K562 (cell line): ENCODE data around the gene PLEKHN1. TPM values are rescaled to one million over a fixed set of nuclear protein-coding genes. Genes with fewer than 3 reads are reported as not detected.
A peak's percentile ranks its signal among the peaks of the same experiment; 100 is the strongest.

Source experiments
- MTA1 ChIP-seq: fragments of 450-650 bp; IDR thresholded peaks from 2 replicates; pipeline ENCODE4 v1.6.1; 2017; ENCODE audit warnings: borderline replicate concordance
- NCOA1 ChIP-seq: fragments of 450-650 bp; IDR thresholded peaks from 2 replicates; pipeline ENCODE4 v1.6.1; 2016; ENCODE audit warnings: low read depth
- NCOA4 ChIP-seq: fragments of 450-650 bp; IDR thresholded peaks from 2 replicates; pipeline ENCODE4 v1.6.1; 2018; ENCODE audit warnings: mild to moderate bottlenecking; ENCODE audit not compliant: partially characterized antibody
- NEUROD1 ChIP-seq: fragments of 150-350 bp; IDR thresholded peaks from 2 replicates; pipeline ENCODE4 v1.6.1; 2014; ENCODE audit warnings: borderline replicate concordance, low read length, low read depth; ENCODE audit not compliant: partially characterized antibody
- RBM17 ChIP-seq: fragments of 200-400 bp; formaldehyde crosslinking; IDR thresholded peaks from 2 replicates; pipeline ENCODE4 v1.6.1; 2017; ENCODE audit warnings: low read depth, mild to moderate bottlenecking, low read length, borderline replicate concordance
- RCOR1 ChIP-seq, 2 experiments: IDR thresholded peaks; 2 replicates each; pipeline ENCODE4 v1.6.1; 2012; ENCODE audit warnings: low read depth in 2 of 2, low read length in 2 of 2, borderline replicate concordance in 1 of 2, improper control_type of control experiment in 1 of 2
- SRF ChIP-seq, 2 experiments: fragments of 250-450, 450-650 bp in 1 of 2; sonication (Bioruptor Pico) in 1 of 2; sonication (generic) in 1 of 2; formaldehyde crosslinking; IDR thresholded peaks; 2 replicates each; pipeline versions ENCODE4 v1.5.0 to v1.5.1; 2020 to 2022; ENCODE audit warnings: mild to moderate bottlenecking in 1 of 2, missing genetic modification reagents in 1 of 2
- TAL1 ChIP-seq: fragments of 450-650 bp; IDR thresholded peaks from 2 replicates; pipeline ENCODE4 v1.6.1; 2016; ENCODE audit warnings: mild to moderate bottlenecking
- TRIM28 ChIP-seq: fragments of 450-650 bp; IDR thresholded peaks from 2 replicates; pipeline ENCODE4 v1.6.1; 2017
- ZNF212 ChIP-seq: fragments of 450-650 bp; formaldehyde crosslinking; IDR thresholded peaks from 2 replicates; pipeline ENCODE4 v1.4.0; 2020; ENCODE audit warnings: mild to moderate bottlenecking
- ZNF398 ChIP-seq: fragments of 250-450 bp; sonication (Bioruptor Pico); IDR thresholded peaks from 2 replicates; pipeline ENCODE4 v1.8.0; 2021; ENCODE audit warnings: moderate library complexity, mild to moderate bottlenecking, inconsistent platforms
- polyA plus RNA-seq, 8 experiments: library from polyadenylated mRNA; depleted of rRNA in 4 of 8; stranded (reverse) in 5 of 8; unstranded in 3 of 8; fragments of >200 nt; fragmentation: Nextera tagmentation in 2 of 8; fragmentation: Illumina TruSeq in 1 of 8; extraction: Ambion mirVana in 2 of 8; extraction: Trizol in 1 of 8; gene quantifications; 2 replicates each; pipeline versions ENCODE4 v1.2.1 to v1.2.3, GENCODE V29; 2011 to 2014; ENCODE audit warnings: inconsistent platforms in 1 of 8, missing spikeins in 1 of 8
- total RNA-seq, 7 experiments: library from RNA; depleted of rRNA in 6 of 7; stranded (reverse); fragments of >200 nt in 6 of 7; fragmentation: Illumina TruSeq in 2 of 7; extraction: Trizol in 2 of 7; gene quantifications; 2 replicates each; pipeline versions ENCODE4 v1.2.1 to v1.2.3, GENCODE V29; 2011 to 2021; ENCODE audit warnings: low replicate concordance in 1 of 7
- TF ChIP-seq, protein P1 (sequence below): fragments of 200-400 bp; formaldehyde crosslinking; IDR thresholded peaks from 2 replicates; pipeline ENCODE4 v1.6.1; 2017; ENCODE audit warnings: mild to moderate bottlenecking, low read depth, low read length, moderate library complexity
- TF ChIP-seq, protein P2 (sequence below): sonication (generic); formaldehyde crosslinking; IDR thresholded peaks from 2 replicates; pipeline ENCODE4 v1.8.0; 2023; ENCODE audit warnings: mild to moderate bottlenecking, missing genetic modification reagents
- TF ChIP-seq, protein P3 (sequence below): sonication (generic); formaldehyde crosslinking; IDR thresholded peaks from 2 replicates; pipeline ENCODE4 v1.5.0; 2020; ENCODE audit warnings: missing genetic modification reagents
- TF ChIP-seq, protein P4 (sequence below), 2 experiments: IDR thresholded peaks; 2 replicates each; pipeline ENCODE4 v1.6.1; 2012; ENCODE audit warnings: improper control_type of control experiment in 2 of 2, low read depth in 2 of 2, low read length in 2 of 2, borderline replicate concordance in 1 of 2

The PLEKHN1 gene
- total and polyA plus RNA-seq, 9 of the 15 experiments (the other 6 are each of a cell fraction or from before 2014, with no cell fraction given): 0.07 to 1.5 (median 0.13) TPM; not detected in 2

DNA sequence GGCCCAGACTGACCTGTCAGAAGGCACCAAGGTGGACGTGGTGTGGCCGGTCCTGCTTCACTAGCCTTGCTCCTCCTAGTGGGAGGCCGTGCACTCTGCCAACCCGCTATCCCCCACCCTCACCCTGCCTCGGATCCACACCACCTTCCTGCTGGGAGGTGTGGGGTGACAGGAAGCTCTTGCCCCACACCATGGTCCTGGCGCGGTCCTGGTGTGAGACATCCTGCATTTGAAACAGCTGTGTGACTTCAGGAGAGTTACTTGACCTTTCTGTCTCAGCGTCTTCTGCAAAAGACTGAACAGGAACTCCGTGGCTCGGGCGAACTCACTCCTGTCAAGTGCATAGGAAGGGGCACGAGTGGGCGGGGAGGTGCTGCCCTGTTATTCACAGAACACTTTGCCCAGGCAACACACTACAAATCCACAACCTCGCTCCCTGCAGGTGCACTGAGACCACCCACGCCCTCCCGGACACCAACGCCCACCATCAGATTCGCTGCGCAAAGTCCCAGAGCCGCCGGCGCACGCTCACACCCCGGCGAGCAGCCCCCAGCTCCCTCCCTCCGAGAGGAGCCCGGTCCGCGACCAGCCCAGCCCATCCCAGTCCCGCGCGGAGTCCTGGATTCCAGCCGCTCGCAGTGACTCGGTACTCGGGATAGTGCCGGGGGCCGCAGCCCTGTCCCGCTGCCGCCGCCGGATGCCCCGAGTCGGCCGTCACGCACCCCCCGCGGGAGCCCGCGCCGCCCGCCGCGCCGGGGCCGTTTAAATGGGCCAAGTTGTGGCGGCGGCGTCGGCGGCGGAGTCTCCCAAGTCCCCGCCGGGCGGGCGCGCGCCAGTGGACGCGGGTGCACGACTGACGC lies 42.9 kb upstream of the PLEKHN1 start, which contains the start of gene SAMD11 (continued):
- TF ChIP-seq, protein P1, sequence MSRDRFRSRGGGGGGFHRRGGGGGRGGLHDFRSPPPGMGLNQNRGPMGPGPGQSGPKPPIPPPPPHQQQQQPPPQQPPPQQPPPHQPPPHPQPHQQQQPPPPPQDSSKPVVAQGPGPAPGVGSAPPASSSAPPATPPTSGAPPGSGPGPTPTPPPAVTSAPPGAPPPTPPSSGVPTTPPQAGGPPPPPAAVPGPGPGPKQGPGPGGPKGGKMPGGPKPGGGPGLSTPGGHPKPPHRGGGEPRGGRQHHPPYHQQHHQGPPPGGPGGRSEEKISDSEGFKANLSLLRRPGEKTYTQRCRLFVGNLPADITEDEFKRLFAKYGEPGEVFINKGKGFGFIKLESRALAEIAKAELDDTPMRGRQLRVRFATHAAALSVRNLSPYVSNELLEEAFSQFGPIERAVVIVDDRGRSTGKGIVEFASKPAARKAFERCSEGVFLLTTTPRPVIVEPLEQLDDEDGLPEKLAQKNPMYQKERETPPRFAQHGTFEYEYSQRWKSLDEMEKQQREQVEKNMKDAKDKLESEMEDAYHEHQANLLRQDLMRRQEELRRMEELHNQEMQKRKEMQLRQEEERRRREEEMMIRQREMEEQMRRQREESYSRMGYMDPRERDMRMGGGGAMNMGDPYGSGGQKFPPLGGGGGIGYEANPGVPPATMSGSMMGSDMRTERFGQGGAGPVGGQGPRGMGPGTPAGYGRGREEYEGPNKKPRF: no peak
- TF ChIP-seq, protein P2, sequence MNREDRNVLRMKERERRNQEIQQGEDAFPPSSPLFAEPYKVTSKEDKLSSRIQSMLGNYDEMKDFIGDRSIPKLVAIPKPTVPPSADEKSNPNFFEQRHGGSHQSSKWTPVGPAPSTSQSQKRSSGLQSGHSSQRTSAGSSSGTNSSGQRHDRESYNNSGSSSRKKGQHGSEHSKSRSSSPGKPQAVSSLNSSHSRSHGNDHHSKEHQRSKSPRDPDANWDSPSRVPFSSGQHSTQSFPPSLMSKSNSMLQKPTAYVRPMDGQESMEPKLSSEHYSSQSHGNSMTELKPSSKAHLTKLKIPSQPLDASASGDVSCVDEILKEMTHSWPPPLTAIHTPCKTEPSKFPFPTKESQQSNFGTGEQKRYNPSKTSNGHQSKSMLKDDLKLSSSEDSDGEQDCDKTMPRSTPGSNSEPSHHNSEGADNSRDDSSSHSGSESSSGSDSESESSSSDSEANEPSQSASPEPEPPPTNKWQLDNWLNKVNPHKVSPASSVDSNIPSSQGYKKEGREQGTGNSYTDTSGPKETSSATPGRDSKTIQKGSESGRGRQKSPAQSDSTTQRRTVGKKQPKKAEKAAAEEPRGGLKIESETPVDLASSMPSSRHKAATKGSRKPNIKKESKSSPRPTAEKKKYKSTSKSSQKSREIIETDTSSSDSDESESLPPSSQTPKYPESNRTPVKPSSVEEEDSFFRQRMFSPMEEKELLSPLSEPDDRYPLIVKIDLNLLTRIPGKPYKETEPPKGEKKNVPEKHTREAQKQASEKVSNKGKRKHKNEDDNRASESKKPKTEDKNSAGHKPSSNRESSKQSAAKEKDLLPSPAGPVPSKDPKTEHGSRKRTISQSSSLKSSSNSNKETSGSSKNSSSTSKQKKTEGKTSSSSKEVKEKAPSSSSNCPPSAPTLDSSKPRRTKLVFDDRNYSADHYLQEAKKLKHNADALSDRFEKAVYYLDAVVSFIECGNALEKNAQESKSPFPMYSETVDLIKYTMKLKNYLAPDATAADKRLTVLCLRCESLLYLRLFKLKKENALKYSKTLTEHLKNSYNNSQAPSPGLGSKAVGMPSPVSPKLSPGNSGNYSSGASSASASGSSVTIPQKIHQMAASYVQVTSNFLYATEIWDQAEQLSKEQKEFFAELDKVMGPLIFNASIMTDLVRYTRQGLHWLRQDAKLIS (CRISPR knock-in tag): no peak
- TF ChIP-seq NCOA1 (no peak), NCOA4 (no peak), TRIM28 (no peak), SRF (CRISPR knock-in tag; IDR thresholded peaks at IDR 0.05) (no peak), RBM17 (no peak), RCOR1 (IDR thresholded peaks at IDR 0.05; ENCODE audit: borderline replicate concordance in 1 of 2, low read depth in 2 of 2, low read length in 2 of 2) (0 out of 4 replicates have a peak, but pooled peaks of 1 of the 2 experiments have one; percentile 31), NEUROD1 (peak; percentile 97), TAL1 (no peak), ZNF398 (CRISPR knock-in tag) (no peak), ZNF212 (CRISPR knock-in tag) (no peak), MTA1 (no peak)
- TF ChIP-seq, protein P3, sequence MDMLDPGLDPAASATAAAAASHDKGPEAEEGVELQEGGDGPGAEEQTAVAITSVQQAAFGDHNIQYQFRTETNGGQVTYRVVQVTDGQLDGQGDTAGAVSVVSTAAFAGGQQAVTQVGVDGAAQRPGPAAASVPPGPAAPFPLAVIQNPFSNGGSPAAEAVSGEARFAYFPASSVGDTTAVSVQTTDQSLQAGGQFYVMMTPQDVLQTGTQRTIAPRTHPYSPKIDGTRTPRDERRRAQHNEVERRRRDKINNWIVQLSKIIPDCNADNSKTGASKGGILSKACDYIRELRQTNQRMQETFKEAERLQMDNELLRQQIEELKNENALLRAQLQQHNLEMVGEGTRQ (CRISPR knock-in tag): no peak
- TF ChIP-seq, protein P4, sequence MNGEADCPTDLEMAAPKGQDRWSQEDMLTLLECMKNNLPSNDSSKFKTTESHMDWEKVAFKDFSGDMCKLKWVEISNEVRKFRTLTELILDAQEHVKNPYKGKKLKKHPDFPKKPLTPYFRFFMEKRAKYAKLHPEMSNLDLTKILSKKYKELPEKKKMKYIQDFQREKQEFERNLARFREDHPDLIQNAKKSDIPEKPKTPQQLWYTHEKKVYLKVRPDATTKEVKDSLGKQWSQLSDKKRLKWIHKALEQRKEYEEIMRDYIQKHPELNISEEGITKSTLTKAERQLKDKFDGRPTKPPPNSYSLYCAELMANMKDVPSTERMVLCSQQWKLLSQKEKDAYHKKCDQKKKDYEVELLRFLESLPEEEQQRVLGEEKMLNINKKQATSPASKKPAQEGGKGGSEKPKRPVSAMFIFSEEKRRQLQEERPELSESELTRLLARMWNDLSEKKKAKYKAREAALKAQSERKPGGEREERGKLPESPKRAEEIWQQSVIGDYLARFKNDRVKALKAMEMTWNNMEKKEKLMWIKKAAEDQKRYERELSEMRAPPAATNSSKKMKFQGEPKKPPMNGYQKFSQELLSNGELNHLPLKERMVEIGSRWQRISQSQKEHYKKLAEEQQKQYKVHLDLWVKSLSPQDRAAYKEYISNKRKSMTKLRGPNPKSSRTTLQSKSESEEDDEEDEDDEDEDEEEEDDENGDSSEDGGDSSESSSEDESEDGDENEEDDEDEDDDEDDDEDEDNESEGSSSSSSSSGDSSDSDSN (IDR thresholded peaks at IDR 0.05; ENCODE audit: borderline replicate concordance in 1 of 2, low read depth in 2 of 2, low read length in 2 of 2): peak; percentile 81 to 82; a peak in 3 of 4 replicates
